ENCODE measurements around the gene ABCD1.

DNA sequence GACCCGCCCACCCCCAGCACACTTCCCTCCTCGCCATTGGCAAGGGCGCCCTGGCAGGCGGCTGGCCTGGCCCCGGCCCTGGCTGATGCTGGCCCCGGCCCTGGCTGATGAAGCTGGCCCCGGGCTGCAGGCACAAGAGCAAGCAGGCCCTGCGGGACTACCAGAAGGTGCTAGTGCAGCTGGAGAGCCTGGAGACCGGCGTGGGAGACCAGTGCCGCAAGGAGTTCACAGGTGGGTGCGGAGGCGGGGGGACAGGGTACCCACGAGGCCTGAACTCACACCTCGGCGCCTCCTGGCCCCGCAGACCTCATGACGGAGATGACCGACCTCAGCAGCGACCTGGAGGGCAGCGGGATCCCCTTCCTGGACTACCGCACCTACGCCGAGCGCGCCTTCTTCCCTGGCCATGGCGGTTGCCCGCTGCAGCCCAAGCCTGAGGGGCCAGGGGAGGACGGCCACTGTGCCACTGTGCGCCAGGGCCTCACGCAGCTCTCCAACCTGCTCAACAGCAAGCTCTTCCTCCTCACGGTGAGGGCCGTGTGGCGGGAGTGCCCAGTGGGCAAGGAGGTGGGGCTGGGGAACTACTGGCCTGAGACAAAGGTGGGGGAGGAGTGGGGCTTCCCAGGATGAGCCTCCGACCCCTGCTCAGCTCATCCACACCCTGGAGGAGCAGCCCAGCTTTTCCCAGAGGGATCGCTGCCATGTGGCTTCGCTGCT, 50.1 kb downstream of the ABCD1 start:
- TF ChIP-seq POLR2A (IDR thresholded peaks at IDR 0.05): no peak
- TF ChIP-seq, protein P1, sequence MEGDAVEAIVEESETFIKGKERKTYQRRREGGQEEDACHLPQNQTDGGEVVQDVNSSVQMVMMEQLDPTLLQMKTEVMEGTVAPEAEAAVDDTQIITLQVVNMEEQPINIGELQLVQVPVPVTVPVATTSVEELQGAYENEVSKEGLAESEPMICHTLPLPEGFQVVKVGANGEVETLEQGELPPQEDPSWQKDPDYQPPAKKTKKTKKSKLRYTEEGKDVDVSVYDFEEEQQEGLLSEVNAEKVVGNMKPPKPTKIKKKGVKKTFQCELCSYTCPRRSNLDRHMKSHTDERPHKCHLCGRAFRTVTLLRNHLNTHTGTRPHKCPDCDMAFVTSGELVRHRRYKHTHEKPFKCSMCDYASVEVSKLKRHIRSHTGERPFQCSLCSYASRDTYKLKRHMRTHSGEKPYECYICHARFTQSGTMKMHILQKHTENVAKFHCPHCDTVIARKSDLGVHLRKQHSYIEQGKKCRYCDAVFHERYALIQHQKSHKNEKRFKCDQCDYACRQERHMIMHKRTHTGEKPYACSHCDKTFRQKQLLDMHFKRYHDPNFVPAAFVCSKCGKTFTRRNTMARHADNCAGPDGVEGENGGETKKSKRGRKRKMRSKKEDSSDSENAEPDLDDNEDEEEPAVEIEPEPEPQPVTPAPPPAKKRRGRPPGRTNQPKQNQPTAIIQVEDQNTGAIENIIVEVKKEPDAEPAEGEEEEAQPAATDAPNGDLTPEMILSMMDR (IDR thresholded peaks at IDR 0.05): no peak

All from gastroesophageal sphincter (tissue), 3 donors.